Mesendoderm (in vitro differentiated cells): ENCODE data around the gene USP12.
"Not testable (repeated sequence)": the region's sequence is repeated elsewhere in the genome, so short reads cannot be mapped to it uniquely, and the experiment has no call there.

Source experiments
- DNase-seq: peaks from one replicate; pipeline ENCODE4 v3.0.0; 2013
- H2AK5ac ChIP-seq: 2 replicates; pipeline ENCODE4 v1.6.1; 2013; ENCODE audit warnings: low read length, inconsistent platforms
- H2BK120ac ChIP-seq: 2 replicates; pipeline ENCODE4 v1.6.1; 2013; ENCODE audit warnings: low read depth, mild to moderate bottlenecking, low read length, moderate library complexity, mixed read lengths
- H2BK15ac ChIP-seq: replicated peaks from 2 replicates; pipeline ENCODE4 v1.6.1; 2013; ENCODE audit warnings: low read depth, mild to moderate bottlenecking, moderate library complexity
- H2BK5ac ChIP-seq: 2 replicates; pipeline ENCODE4 v1.6.1; 2013; ENCODE audit warnings: low read length, inconsistent platforms
- H3K18ac ChIP-seq: 2 replicates; pipeline ENCODE4 v1.6.1; 2013; ENCODE audit warnings: mild to moderate bottlenecking, low read length, mixed read lengths
- H3K23ac ChIP-seq: one replicate; pipeline ENCODE4 v1.6.1; 2013; ENCODE audit warnings: low read length
- H3K27ac ChIP-seq: 2 replicates; pipeline ENCODE4 v1.5.1; 2013; ENCODE audit warnings: low read depth, mild to moderate bottlenecking, inconsistent platforms, low read length, moderate library complexity
- H3K27me3 ChIP-seq: 2 replicates; pipeline ENCODE4 v1.6.1; 2013; ENCODE audit warnings: low read length, control low read depth, mild to moderate bottlenecking, inconsistent platforms; ENCODE audit not compliant: insufficient read depth, poor library complexity
- H3K36me3 ChIP-seq: 2 replicates; pipeline ENCODE4 v1.6.1; 2013; ENCODE audit warnings: low read length, inconsistent platforms; ENCODE audit not compliant: control insufficient read depth, insufficient read depth
- H3K4ac ChIP-seq: one replicate; pipeline ENCODE4 v1.6.1; 2013; ENCODE audit warnings: low read depth, mild to moderate bottlenecking, low read length, moderate library complexity
- H3K4me1 ChIP-seq: 2 replicates; pipeline ENCODE4 v1.6.1; 2013; ENCODE audit warnings: low read depth, low read length, inconsistent platforms; ENCODE audit not compliant: control insufficient read depth
- H3K4me2 ChIP-seq: 2 replicates; pipeline ENCODE4 v1.6.1; 2013; ENCODE audit warnings: low read length
- H3K4me3 ChIP-seq: 2 replicates; pipeline ENCODE4 v1.5.1; 2013; ENCODE audit warnings: mild to moderate bottlenecking, low read length
- H3K56ac ChIP-seq: one replicate; pipeline ENCODE4 v1.6.1; 2013; ENCODE audit warnings: low read length
- H3K79me1 ChIP-seq: 2 replicates; pipeline ENCODE4 v1.6.1; 2013; ENCODE audit warnings: low read length, inconsistent platforms
- H3K79me2 ChIP-seq: 2 replicates; pipeline ENCODE4 v1.6.1; 2013; ENCODE audit warnings: mild to moderate bottlenecking, low read length; ENCODE audit not compliant: control insufficient read depth, insufficient read depth
- H3K9ac ChIP-seq: 2 replicates; pipeline ENCODE4 v1.6.1; 2013; ENCODE audit warnings: low read length, inconsistent platforms
- H4K5ac ChIP-seq: one replicate; pipeline ENCODE4 v1.6.1; 2013; ENCODE audit warnings: low read length
- H4K8ac ChIP-seq: one replicate; pipeline ENCODE4 v1.6.1; 2013; ENCODE audit warnings: low read depth, mild to moderate bottlenecking, control low read depth, low read length, moderate library complexity
- WGBS: extraction: QIAGEN DNeasy Blood & Tissue Kit; methylation state at CpG from one replicate; pipeline ENCODE4 v1.1.7; 2013; ENCODE audit warnings: low lambda C conversion rate, missing lambda C conversion rate; ENCODE audit not compliant: insufficient coverage; ENCODE audit errors: extremely low coverage; 5-methylcytosine and 5-hydroxymethylcytosine counted together

The USP12 gene

GRCh38 chr13:27193496-27193895, 21.9 kb upstream of the USP12 start:
- Histone ChIP-seq H3K4me2 (no peak overlapping the region), H3K18ac (no peak overlapping the region), H3K79me2 (no peaks in the 10 kb centered on the region), H3K4ac (no peak overlapping the region), H3K4me1 (no peaks in the 10 kb centered on the region), H2BK120ac (no peak overlapping the region), H4K8ac (no peak overlapping the region), H2BK5ac (no peak overlapping the region), H3K27me3 (no peaks in the 10 kb centered on the region), H3K4me3 (no peak overlapping the region), H3K79me1 (no peaks in the 10 kb centered on the region), H3K56ac (no peak overlapping the region), H2BK15ac (no peak overlapping the region), H3K23ac (no peak overlapping the region), H4K5ac (no peak overlapping the region), H2AK5ac (no peak overlapping the region), H3K27ac (no peak overlapping the region), H3K36me3 (no peaks in the 10 kb centered on the region), H3K9ac (no peak overlapping the region)
- WGBS, result no CpG with 5 or more reads among the region's 10 CpGs
- no peak for DNase-seq

GRCh38 chr13:27192973-27193372, 21.4 kb upstream of the USP12 start:
- Histone ChIP-seq H3K79me2 (no peaks in the 10 kb centered on the region), H3K23ac (no peak overlapping the region), H3K27me3 (no peaks in the 10 kb centered on the region), H3K9ac (no peak overlapping the region), H3K56ac (no peak overlapping the region), H2BK15ac (no peak overlapping the region), H3K4me3 (no peak overlapping the region), H3K27ac (no peak overlapping the region), H2BK5ac (no peak overlapping the region), H3K36me3 (no peaks in the 10 kb centered on the region), H2BK120ac (no peak overlapping the region), H4K8ac (no peak overlapping the region), H3K79me1 (no peaks in the 10 kb centered on the region), H2AK5ac (no peak overlapping the region), H4K5ac (no peak overlapping the region), H3K4ac (no peak overlapping the region), H3K4me2 (no peak overlapping the region), H3K4me1 (no peaks in the 10 kb centered on the region), H3K18ac (no peak overlapping the region)
- DNase-seq, result no peak
- WGBS, result no CpG with 5 or more reads among the region's 1 CpG

DNA sequence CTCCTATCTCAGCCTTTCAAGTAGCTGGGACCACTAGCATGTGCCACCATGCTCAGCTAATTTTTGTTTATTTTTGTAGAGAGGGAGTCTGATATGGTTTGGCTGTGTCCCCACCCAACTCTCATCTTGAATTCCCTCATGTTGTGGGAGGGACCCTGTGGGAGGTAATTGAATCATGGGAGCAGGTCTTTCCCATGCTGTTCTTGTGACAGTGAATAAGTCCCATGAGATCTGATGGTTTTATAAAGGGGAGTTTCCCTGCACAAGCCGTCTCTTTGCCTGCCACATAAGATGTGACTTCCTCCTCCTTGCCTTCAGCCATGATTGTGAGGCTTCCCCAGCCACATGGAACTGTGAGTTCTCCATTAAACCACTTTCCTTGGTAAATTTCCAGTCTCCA, 20.8 kb upstream of the USP12 start:
- not testable (repeated sequence) for H3K56ac ChIP-seq, H3K79me1 ChIP-seq, H3K4me3 ChIP-seq, H3K36me3 ChIP-seq, H3K27me3 ChIP-seq, H2AK5ac ChIP-seq, H3K79me2 ChIP-seq, H3K27ac ChIP-seq, H4K8ac ChIP-seq, H3K9ac ChIP-seq, H2BK15ac ChIP-seq, H2BK120ac ChIP-seq, DNase-seq, H3K4ac ChIP-seq, H4K5ac ChIP-seq, H3K18ac ChIP-seq, H3K23ac ChIP-seq, H3K4me2 ChIP-seq, H3K4me1 ChIP-seq, H2BK5ac ChIP-seq
- no CpG with 5 or more reads among the region's 1 CpG for WGBS

- Histone ChIP-seq H3K4ac (no peak overlapping the region), H3K18ac (no peak overlapping the region), H3K23ac (no peak overlapping the region)
These were observed 17.6 kb upstream of the USP12 start for GRCh38 chr13:27189192-27189591.

DNA sequence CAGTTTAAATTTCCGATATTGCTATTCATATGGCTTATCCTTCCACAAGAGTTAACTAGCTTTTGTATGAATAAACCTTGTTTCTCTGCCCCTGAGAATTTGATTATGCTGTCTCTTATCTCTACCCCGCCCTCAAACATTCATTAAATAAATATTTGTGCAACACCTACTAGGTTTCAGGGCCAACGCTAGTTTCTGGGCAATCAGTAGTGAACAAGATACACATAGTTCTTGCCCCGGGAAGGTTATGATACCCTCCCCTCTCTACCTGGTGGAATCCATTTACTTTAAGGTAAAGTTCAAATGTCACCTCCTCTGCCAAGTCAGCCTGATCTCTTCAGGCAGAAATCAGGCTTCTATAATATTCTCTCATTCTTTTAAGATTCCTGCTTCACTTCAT, 16.6 kb upstream of the USP12 start:
- Histone ChIP-seq H2BK15ac (no peak overlapping the region), H3K4me1 (no peaks in the 10 kb centered on the region), H3K36me3 (no peaks in the 10 kb centered on the region), H3K4me2 (no peak overlapping the region), H3K18ac (no peak overlapping the region), H2BK120ac (no peak overlapping the region), H2BK5ac (no peak overlapping the region), H3K79me2 (no peaks in the 10 kb centered on the region), H3K27ac (no peak overlapping the region), H3K9ac (no peak overlapping the region), H3K27me3 (no peaks in the 10 kb centered on the region), H4K8ac (no peak overlapping the region), H4K5ac (no peak overlapping the region), H3K4me3 (no peak overlapping the region), H2AK5ac (no peak overlapping the region), H3K4ac (no peak overlapping the region), H3K56ac (no peak overlapping the region), H3K79me1 (no peaks in the 10 kb centered on the region), H3K23ac (no peak overlapping the region)
- WGBS, result no CpG with 5 or more reads among the region's 4 CpGs
- DNase-seq, result no peak

More at GRCh38 chr13:27189192-27189591, 17.6 kb upstream of the USP12 start:
- Histone ChIP-seq H3K27ac (no peak overlapping the region), H2AK5ac (no peak overlapping the region), H2BK5ac (no peak overlapping the region), H3K9ac (no peak overlapping the region), H4K8ac (no peak overlapping the region), H3K56ac (no peak overlapping the region), H4K5ac (no peak overlapping the region), H3K27me3 (no peaks in the 10 kb centered on the region), H3K4me1 (no peaks in the 10 kb centered on the region), H3K79me1 (no peaks in the 10 kb centered on the region), H3K36me3 (no peaks in the 10 kb centered on the region), H2BK15ac (no peak overlapping the region), H3K79me2 (no peaks in the 10 kb centered on the region), H3K4me2 (no peak overlapping the region), H2BK120ac (no peak overlapping the region), H3K4me3 (no peak overlapping the region)
- DNase-seq, result no peak

- no peak overlapping the region for H4K5ac ChIP-seq
- H2BK120ac ChIP-seq, result no peak overlapping the region
- H3K4me2 ChIP-seq, result no peak overlapping the region
- H3K56ac ChIP-seq, result no peak overlapping the region
- WGBS, result no CpG with 5 or more reads among the region's 5 CpGs
- H3K18ac ChIP-seq, result no peak overlapping the region
- no peaks in the 10 kb centered on the region for H3K36me3 ChIP-seq
- H3K23ac ChIP-seq, result no peak overlapping the region
- no peak overlapping the region for H2BK5ac ChIP-seq
- no peaks in the 10 kb centered on the region for H3K27me3 ChIP-seq
- H3K79me2 ChIP-seq, result no peaks in the 10 kb centered on the region
- no peak overlapping the region for H2BK15ac ChIP-seq
- H3K4me3 ChIP-seq, result no peak overlapping the region
- no peak for DNase-seq
- no peak overlapping the region for H3K27ac ChIP-seq
- no peak overlapping the region for H2AK5ac ChIP-seq
- no peak overlapping the region for H4K8ac ChIP-seq
- no peak overlapping the region for H3K9ac ChIP-seq
- no peaks in the 10 kb centered on the region for H3K4me1 ChIP-seq
- no peak overlapping the region for H3K4ac ChIP-seq
- no peaks in the 10 kb centered on the region for H3K79me1 ChIP-seq
These were observed 14.7 kb upstream of the USP12 start for GRCh38 chr13:27186295-27186694.
